K562 (cell line): Measurements from ENCODE around the gene RNF217.

Experiments
- CREB1 ChIP-seq, 2 experiments: sonication (generic) in 1 of 2; formaldehyde crosslinking in 1 of 2; IDR thresholded peaks; 2 replicates each; pipeline versions ENCODE4 v1.6.1 to v1.8.0; 2012 to 2022; ENCODE audit warnings: inconsistent platforms in 1 of 2, mild to moderate bottlenecking in 1 of 2, missing genetic modification reagents in 1 of 2, moderate library complexity in 1 of 2
- HIVEP1 ChIP-seq: fragments of 250-450 bp; sonication (Bioruptor Pico); IDR thresholded peaks from 2 replicates; pipeline ENCODE4 v1.4.0; 2020; ENCODE audit warnings: mild to moderate bottlenecking
- JUND ChIP-seq, 2 experiments: IDR thresholded peaks; 2 replicates in 1 of 2; 3 replicates in 1 of 2; pipeline ENCODE4 v1.6.1; 2011; ENCODE audit warnings: borderline replicate concordance in 2 of 2, low read depth in 2 of 2, low read length in 2 of 2, improper control_type of control experiment in 1 of 2, missing biosample characterization in 1 of 2, missing genetic modification characterization in 1 of 2, missing genetic modification reagents in 1 of 2
- MXI1 ChIP-seq: IDR thresholded peaks from 2 replicates; pipeline ENCODE4 v1.6.1; 2011; ENCODE audit warnings: low read depth, mild to moderate bottlenecking, improper control_type of control experiment, low read length
- TF ChIP-seq, protein P1 (sequence below), 3 experiments: IDR thresholded peaks in 2 of 3; conservative IDR thresholded peaks in 1 of 3; 2 replicates each; pipeline ENCODE4 v1.5.1; 2011 to 2012; ENCODE audit warnings: low read length in 3 of 3, mild to moderate bottlenecking in 3 of 3, control low read depth in 2 of 3, improper control_type of control experiment in 1 of 3, inconsistent platforms in 1 of 3, low read depth in 1 of 3, mixed read lengths in 1 of 3, moderate library complexity in 1 of 3; ENCODE audit not compliant: insufficient read depth in 2 of 3

DNA sequence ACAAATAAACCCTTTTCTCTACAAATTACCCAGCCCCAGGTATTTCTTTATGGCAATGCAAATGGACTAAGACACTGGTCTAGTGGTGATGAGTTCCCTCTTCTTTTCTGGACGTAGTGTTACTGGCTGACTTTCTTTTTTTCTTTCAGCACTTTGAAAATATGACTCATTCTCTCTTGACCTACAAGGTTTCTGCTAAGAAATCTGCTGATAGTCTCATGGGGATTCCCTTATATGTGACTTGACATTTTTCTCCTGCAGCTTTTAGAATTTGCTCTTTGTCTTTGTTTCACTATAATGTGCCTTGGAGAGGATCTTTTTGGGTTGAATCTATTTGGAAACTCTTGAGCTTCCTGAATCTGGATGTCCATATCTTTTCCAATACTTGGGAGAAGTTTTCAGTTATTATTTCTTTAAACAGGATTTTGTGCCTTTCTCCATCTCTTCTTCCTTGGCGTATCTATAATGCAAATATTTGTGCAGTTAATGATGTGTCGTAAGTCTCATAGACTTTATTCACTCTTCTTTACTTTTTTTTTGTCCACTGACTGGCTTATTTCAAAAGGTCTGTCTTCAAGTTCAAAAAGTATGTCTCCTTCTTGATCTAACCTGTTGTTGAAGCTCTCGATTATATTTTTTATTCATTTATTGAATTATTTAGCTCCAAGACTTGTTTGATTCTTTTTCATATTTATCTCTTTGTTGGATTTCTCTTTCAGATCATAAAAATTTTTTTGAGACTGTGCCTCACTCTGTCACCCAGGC is 149.2 kb downstream of the RNF217 start:
- TF ChIP-seq JUND (IDR thresholded peaks at IDR 0.05; ENCODE audit: borderline replicate concordance, low read depth, low read length), result peak; percentile 79
- TF ChIP-seq JUND (tag; IDR thresholded peaks at IDR 0.05; ENCODE audit: borderline replicate concordance, low read depth, low read length), result peak; percentile 65; the same call in 2 of the 3 replicates
- TF ChIP-seq, protein P1, sequence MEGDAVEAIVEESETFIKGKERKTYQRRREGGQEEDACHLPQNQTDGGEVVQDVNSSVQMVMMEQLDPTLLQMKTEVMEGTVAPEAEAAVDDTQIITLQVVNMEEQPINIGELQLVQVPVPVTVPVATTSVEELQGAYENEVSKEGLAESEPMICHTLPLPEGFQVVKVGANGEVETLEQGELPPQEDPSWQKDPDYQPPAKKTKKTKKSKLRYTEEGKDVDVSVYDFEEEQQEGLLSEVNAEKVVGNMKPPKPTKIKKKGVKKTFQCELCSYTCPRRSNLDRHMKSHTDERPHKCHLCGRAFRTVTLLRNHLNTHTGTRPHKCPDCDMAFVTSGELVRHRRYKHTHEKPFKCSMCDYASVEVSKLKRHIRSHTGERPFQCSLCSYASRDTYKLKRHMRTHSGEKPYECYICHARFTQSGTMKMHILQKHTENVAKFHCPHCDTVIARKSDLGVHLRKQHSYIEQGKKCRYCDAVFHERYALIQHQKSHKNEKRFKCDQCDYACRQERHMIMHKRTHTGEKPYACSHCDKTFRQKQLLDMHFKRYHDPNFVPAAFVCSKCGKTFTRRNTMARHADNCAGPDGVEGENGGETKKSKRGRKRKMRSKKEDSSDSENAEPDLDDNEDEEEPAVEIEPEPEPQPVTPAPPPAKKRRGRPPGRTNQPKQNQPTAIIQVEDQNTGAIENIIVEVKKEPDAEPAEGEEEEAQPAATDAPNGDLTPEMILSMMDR (IDR thresholded peaks at IDR 0.05 in 2 of 3, conservative IDR thresholded peaks at IDR 0.05 in 1 of 3; ENCODE audit: insufficient read depth in 2 of 3, low read depth in 1 of 3, low read length in 3 of 3), result no peak
- TF ChIP-seq MXI1, result no peak
- no peak for TF ChIP-seq CREB1 (IDR thresholded peaks at IDR 0.05)
- TF ChIP-seq CREB1 (CRISPR knock-in tag; IDR thresholded peaks at IDR 0.05), result no peak
- no peak for TF ChIP-seq HIVEP1 (CRISPR knock-in tag)
